ENCODE data around the gene ULK1. TPM values are rescaled to one million over a fixed set of nuclear protein-coding genes. Genes with fewer than 3 reads are reported as not detected.

ULK1 gene
- polyA plus RNA-seq, 1 donor from 2014 or later = 19.0 TPM

DNA sequence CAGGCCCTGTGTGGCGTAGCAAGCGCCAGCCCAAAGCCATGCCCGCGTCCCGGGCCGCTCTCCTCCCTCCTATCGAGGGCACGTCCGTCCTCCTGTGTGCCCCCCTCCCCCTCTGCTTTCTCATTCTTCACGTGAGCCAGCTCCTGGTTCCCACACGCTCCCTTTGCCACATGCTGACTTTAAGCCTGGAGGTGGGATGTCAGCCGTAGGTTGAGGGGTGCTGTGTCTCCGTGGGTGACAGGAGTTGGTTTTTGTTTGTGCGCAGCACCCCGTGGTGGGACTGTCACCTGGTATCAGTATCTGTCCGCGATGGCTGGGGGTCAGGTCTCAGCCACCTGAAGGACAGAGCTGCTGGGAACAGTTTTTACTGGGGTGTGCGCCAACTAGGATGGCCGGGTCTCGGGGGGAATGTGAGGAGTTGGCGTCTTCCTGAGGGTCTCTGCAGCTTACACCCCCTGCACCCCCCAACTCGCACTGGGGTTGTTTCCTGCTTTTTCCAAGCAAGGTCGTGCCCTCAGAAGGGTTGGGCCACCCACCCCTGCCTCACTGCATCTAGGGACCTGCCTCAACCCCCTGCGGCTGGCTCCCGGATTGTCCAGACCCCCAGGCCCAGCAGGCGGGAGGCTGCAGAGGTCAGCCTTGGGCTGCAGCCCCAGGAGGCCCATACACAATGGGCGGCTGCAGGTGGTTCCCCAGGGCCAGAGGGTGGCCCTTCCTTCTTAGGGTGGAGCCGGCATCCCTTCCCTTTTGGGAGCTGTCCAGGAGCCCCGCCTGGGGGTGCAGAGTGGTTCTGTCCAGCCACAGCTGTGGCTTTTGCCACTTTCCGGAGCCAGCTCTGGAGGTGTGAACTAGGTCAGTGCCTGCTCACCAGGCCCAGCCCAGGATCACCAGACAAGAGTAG lies 7.3 kb downstream of the ULK1 start:
- H2AFZ ChIP-seq (ENCODE audit: low read depth, low read length) = no peak overlapping the region
- no peak for TF ChIP-seq SMC3 (conservative IDR thresholded peaks at IDR 0.05; ENCODE audit: poor library complexity)
- TF ChIP-seq, protein P1, sequence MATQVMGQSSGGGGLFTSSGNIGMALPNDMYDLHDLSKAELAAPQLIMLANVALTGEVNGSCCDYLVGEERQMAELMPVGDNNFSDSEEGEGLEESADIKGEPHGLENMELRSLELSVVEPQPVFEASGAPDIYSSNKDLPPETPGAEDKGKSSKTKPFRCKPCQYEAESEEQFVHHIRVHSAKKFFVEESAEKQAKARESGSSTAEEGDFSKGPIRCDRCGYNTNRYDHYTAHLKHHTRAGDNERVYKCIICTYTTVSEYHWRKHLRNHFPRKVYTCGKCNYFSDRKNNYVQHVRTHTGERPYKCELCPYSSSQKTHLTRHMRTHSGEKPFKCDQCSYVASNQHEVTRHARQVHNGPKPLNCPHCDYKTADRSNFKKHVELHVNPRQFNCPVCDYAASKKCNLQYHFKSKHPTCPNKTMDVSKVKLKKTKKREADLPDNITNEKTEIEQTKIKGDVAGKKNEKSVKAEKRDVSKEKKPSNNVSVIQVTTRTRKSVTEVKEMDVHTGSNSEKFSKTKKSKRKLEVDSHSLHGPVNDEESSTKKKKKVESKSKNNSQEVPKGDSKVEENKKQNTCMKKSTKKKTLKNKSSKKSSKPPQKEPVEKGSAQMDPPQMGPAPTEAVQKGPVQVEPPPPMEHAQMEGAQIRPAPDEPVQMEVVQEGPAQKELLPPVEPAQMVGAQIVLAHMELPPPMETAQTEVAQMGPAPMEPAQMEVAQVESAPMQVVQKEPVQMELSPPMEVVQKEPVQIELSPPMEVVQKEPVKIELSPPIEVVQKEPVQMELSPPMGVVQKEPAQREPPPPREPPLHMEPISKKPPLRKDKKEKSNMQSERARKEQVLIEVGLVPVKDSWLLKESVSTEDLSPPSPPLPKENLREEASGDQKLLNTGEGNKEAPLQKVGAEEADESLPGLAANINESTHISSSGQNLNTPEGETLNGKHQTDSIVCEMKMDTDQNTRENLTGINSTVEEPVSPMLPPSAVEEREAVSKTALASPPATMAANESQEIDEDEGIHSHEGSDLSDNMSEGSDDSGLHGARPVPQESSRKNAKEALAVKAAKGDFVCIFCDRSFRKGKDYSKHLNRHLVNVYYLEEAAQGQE (IDR thresholded peaks at IDR 0.05; ENCODE audit: borderline replicate concordance) = no peak
- H3K27me3 ChIP-seq (ENCODE audit: insufficient read depth, low read depth, low read length) = no peaks in the 10 kb centered on the region
- peaks cover 21% of the 10 kb centered on the region for H4K20me1 ChIP-seq (ENCODE audit: insufficient read depth)
- no peak overlapping the region for H3K4me3 ChIP-seq (ENCODE audit: low read length)
- H3K4me2 ChIP-seq (ENCODE audit: low read length) = no peak overlapping the region
- H3K9ac ChIP-seq (ENCODE audit: low read length) = no peak overlapping the region
- no peaks in the 10 kb centered on the region for H3K9me2 ChIP-seq (ENCODE audit: insufficient read depth, low read length)
- no peaks in the 10 kb centered on the region for H3F3A ChIP-seq (ENCODE audit: insufficient read depth, low read length, poor library complexity, severe bottlenecking)
- H3K36me3 ChIP-seq (ENCODE audit: insufficient read depth, low read length) = no peaks in the 10 kb centered on the region
- no peak overlapping the region for H3K27ac ChIP-seq (ENCODE audit: low read length)
- no peaks in the 10 kb centered on the region for H3K9me3 ChIP-seq (ENCODE audit: low read length)
- peaks cover 62% of the 10 kb centered on the region for H3K79me2 ChIP-seq (replicated peaks; ENCODE audit: insufficient read depth, low read length)

DNA sequence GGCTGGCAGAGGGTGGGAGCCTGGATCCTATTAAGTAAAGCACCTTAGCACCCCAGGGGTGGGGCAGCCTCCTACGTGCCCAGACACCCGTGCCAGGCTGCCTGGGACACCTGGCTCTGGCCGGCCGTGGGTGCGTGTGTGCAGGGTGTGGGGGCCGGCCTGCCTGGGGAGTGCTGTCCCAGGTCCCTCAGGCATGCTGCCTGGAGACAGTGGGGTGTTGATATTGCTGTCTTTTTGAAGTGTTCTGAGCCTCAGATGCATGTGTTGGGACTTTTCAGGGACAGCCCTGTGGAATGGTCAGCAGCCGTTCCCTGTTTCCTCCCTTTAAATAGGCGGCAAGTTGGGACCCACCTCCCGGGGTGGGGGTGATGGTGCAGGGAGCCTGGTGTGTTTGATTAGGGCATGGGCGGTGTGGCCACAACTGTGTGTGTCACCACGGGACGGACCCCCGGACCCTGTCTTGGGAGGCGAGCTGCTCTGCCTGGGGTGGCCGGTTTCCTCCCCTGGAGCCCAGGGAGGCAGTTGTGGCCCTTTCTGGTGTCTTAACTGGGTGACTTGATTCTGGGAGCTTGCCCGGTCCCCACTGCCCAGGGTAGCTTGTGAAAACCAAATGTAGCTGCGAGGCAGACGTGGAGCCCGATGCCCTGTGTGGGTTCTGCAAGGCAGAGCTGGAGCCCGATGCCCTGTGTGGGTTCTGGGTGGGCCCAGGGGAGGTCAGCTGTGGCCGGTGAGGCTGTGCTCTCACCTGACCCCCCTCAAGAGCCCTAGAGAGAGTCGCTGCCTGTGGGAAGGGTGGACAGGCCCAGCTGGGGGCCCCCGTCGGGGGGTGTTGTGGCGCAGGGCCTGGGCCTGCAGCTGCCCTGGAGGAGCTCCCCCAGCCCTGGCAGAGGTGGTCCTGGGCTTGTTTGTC lies 8.2 kb downstream of the ULK1 start:
- Histone ChIP-seq H3K9me3 (ENCODE audit: low read length) (no peaks in the 10 kb centered on the region), H3K27me3 (ENCODE audit: insufficient read depth, low read depth, low read length) (no peaks in the 10 kb centered on the region), H2AFZ (ENCODE audit: low read depth, low read length) (no peak overlapping the region), H3K36me3 (ENCODE audit: insufficient read depth, low read length) (no peaks in the 10 kb centered on the region), H3K9me2 (ENCODE audit: insufficient read depth, low read length) (no peaks in the 10 kb centered on the region), H3K27ac (ENCODE audit: low read length) (no peak overlapping the region), H3F3A (ENCODE audit: insufficient read depth, low read length, poor library complexity, severe bottlenecking) (no peaks in the 10 kb centered on the region), H3K9ac (ENCODE audit: low read length) (no peak overlapping the region), H3K4me3 (ENCODE audit: low read length) (no peak overlapping the region), H3K79me2 (replicated peaks; ENCODE audit: insufficient read depth, low read length) (peaks cover 53% of the 10 kb centered on the region), H4K20me1 (ENCODE audit: insufficient read depth) (peaks cover 18% of the 10 kb centered on the region), H3K4me2 (ENCODE audit: low read length) (no peak overlapping the region)
- TF ChIP-seq RAD21 (conservative IDR thresholded peaks at IDR 0.05) (no peak), TAF1 (IDR thresholded peaks at IDR 0.05; ENCODE audit: low read depth) (no peak), EP300 (conservative IDR thresholded peaks at IDR 0.05; ENCODE audit: poor library complexity, severe bottlenecking) (no peak), SMC3 (conservative IDR thresholded peaks at IDR 0.05; ENCODE audit: poor library complexity) (no peak), MXI1 (conservative IDR thresholded peaks at IDR 0.05; ENCODE audit: poor library complexity, severe bottlenecking) (no peak), POLR2AphosphoS5 (IDR thresholded peaks at IDR 0.05) (no peak), EZH2 (IDR thresholded peaks at IDR 0.05; ENCODE audit: borderline replicate concordance, insufficient read depth, low read length, poor library complexity, severe bottlenecking) (no peak)
- TF ChIP-seq, protein P2, sequence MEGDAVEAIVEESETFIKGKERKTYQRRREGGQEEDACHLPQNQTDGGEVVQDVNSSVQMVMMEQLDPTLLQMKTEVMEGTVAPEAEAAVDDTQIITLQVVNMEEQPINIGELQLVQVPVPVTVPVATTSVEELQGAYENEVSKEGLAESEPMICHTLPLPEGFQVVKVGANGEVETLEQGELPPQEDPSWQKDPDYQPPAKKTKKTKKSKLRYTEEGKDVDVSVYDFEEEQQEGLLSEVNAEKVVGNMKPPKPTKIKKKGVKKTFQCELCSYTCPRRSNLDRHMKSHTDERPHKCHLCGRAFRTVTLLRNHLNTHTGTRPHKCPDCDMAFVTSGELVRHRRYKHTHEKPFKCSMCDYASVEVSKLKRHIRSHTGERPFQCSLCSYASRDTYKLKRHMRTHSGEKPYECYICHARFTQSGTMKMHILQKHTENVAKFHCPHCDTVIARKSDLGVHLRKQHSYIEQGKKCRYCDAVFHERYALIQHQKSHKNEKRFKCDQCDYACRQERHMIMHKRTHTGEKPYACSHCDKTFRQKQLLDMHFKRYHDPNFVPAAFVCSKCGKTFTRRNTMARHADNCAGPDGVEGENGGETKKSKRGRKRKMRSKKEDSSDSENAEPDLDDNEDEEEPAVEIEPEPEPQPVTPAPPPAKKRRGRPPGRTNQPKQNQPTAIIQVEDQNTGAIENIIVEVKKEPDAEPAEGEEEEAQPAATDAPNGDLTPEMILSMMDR (IDR thresholded peaks at IDR 0.05; ENCODE audit: poor library complexity, severe bottlenecking) = no peak
- TF ChIP-seq, protein P1 (IDR thresholded peaks at IDR 0.05; ENCODE audit: borderline replicate concordance) = no peak
